Suppressor macrophage (primary cell): ENCODE data around the gene HLA-DOA.
A peak's percentile ranks its signal among the peaks of the same experiment; 100 is the strongest.

Experiments
- DNase-seq, 4 experiments: peaks; one replicate each; pipeline ENCODE4 v3.0.0-alpha.2; 2020 to 2022

The HLA-DOA gene

DNA sequence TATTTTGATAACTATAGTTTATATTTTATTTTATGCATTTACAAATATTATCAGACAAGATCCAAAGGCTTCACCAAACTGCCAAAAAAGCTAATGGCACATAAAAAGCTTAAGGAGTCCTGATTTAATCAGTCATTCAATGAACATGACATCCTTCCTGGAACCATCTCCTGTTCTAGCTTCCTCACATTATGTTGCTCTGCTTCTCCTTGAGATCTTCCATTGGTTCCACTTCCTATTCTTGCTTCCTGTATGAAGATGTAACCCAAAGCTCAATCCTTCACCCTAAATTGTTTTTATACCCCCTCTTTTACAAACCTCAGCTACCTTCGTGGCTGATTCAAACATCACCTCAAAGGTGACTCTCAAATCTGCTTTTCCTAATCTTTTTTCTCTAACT lies 45.5 kb downstream of the HLA-DOA start:
- peak in 2 of 4 experiments; percentile 54 to 57 for DNase-seq

DNA sequence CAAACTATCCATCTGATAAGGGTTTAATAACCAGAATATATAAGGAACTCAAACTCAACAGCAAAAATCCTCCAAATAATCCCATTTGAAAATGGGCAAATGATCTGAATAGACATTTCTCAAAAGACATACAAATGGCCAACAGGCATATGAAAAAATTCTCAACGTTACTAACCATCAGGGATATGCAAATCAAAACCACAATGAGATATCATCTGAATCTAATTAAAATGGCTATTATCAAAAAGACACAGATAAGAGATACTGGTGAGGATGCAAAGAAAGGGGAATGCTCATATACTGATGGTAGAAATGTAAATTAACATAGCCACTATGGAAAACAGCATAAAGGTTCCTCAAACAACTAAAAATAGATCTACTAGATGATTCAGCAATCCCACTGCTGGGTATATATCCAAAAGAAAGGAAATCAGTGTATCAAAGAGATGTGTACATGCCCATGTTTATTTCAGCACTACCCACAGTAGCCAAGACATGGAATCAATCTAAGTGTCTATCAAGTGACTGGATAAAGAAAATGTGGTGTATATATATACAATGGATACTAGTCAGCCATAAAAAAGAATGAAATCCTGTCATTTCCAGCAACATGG lies 47.1 kb downstream of the HLA-DOA start:
- peak in 1 of 4 experiments; percentile 40 for DNase-seq

DNA sequence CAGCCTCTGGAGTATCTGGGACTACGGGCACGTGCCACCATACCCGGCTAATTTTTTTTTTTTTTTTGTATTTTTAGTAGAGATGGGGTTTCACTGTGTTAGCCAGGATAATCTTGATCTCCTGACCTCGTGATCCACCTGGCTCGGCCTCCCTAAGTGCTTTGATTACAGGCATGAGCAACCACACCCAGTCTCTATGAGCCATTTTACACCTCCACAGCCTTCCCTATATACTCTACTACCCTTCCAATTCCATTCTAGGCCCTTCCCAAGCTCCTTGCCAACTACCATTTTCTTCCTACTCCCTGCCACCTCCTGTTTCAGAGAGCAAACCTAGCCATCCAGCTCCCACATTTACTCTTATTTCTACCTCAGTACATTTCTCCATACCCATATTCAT lies 48.8 kb downstream of the HLA-DOA start:
- DNase-seq = no peak

DNA sequence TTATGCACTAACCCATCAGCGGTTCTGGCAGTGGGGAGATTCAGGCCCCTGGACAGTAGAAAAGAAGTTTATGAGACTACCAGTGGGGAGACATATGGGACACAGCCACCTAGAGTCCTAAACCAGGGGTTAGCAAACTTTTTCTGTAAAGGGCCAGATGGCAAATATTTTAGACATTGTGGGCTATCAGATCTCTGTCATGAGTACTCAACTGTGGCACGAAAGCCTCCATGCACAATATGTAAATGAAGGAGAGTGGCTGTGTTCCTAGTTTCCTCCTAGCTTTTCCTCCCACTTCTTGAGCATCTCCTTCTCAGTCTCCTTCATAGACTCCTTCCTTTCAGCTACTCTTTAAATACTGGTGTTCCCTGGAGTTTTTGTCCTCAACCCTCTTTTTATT lies 53.2 kb downstream of the HLA-DOA start:
- DNase-seq = no peak

DNA sequence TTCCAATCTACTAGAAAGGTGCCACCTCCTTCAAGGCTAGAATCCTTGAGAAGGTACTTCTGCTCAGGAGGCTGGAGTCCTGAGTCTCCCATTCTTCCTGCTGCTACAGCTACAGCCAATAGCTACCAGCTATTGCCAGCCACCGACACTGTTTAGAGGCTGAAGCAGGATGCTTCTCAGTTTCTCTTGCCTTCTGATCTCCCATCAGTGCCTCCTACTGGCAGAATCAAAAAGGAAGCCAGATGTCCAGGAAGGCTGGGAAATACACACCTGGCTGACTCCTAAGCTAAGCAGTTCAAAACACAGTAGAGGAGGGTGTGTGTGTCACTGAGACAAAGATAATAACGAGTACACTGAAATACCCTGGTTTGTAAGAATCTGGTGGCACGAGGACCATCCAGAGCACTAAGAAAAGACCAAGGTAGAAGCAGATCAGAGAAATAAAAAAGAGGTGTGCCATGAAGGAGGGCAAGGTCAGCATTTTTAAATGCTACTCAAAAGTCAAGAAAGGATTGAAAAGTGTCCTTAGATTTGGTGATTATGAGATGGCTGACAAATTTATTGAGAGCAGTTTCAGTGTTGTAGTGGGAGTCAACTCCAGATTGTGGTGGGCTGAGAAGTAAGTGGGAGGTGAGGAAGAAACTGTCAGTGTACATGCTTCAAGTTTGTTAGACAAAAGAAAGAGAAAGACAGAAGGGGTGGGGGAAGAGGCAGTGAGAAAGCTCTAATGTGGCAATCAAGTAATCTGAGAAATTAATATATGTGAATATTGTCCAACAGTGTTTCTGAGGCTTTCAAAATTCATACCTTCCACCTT lies 54.2 kb downstream of the HLA-DOA start:
- peak in 2 of 4 experiments; percentile 23 to 41 for DNase-seq

DNA sequence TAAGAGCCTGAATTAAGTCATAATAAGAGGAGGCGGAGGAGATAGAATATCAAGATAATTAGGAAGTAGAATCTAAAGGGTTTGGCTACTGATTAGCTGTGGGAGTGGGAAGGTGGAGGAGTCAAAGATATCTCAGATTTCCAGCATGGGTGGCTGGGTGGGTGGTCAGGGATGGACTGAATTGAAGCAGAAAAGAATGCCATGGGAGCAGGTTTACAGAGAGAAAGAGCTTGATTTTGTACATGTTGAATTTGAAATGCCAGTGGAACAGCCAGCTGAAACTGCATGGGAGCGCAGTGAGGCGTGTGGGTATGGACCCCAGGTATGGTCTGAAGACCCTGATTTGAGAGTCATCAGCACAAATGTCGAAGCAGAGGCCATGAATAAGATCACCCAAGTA lies 55.1 kb downstream of the HLA-DOA start:
- DNase-seq = no peak
